KOPT-K1 (cell line): Measurements from ENCODE around the gene GALNT18.

Source experiments
- H3K27ac ChIP-seq: fragments of 200-600 bp; sonication (generic); 2 replicates; pipeline ENCODE4 v1.5.1; 2016; ENCODE audit warnings: antibody characterized with exemption, mild to moderate bottlenecking, low read depth, low read length; ENCODE audit not compliant: poor library complexity, severe bottlenecking
- H3K36me3 ChIP-seq: fragments of 200-600 bp; sonication (generic); 2 replicates; pipeline ENCODE4 v1.5.1; 2017; ENCODE audit warnings: antibody characterized with exemption, mild to moderate bottlenecking, low read length, moderate library complexity; ENCODE audit not compliant: insufficient read depth
- H3K9me3 ChIP-seq: fragments of 200-600 bp; sonication (generic); 2 replicates; pipeline ENCODE4 v1.5.1; 2017; ENCODE audit warnings: antibody characterized with exemption, low read length, mild to moderate bottlenecking; ENCODE audit not compliant: insufficient read depth, poor library complexity, severe bottlenecking

The GALNT18 gene

DNA sequence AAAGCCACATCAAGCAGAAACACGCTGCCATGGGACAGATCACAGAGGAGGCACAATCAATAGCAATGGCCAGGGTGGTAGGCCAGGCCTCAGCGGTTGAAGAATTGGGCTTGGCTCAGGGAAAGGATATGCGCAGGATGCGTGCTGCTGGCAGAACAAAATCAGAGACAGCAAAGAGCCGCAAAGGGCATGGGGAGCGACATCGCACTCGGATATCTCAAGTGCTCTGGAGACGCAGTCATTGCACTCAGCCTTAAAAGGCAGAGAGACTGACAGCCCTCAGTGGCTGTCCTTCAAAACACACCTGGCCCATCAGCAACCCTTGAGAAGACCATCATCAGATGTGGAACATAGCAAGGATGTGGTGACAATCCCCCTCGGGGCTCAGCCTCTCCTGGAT lies 319.2 kb downstream of the GALNT18 start:
- Histone ChIP-seq H3K27ac (no peak overlapping the region), H3K9me3 (no peaks in the 10 kb centered on the region), H3K36me3 (no peaks in the 10 kb centered on the region)

DNA sequence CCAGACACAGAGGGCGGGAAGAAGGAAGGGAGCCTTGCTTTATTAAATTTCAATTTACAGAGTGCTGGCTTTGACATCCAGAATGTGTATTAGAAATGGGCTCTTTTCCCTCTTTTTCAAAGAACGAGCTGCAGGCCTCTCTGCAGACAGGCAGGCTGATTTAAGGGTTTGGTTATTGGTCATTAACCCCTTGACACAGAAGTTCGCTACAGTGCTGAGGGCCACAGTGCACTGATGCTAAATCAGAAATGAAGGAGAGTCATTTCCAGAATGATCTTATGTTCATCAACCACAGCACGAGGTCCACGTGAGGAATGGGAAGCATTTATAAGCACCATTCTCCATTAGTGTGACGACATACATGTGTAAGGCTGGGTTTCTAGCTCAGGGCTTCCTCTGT lies 320.6 kb downstream of the GALNT18 start:
- Histone ChIP-seq H3K36me3 (no peaks in the 10 kb centered on the region), H3K27ac (no peak overlapping the region)

DNA sequence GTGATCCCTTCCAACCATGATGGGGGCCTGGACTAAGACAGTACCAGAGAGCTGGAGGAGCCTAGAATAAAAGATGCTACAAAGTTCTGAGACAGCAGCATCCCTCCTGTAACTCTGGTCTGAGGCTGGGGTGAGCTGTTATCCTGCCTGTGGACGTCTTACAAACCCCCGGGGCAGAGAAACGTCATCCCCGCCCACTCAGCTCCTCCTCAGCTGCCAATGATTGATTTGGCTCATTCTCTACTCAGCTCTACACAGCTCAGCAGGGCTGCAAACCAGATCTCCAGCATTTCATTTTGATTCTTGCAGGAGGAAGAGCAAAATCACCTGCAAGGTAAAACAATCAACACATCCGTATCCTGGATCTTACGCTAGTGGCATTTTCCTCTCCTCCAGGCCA lies 324.2 kb downstream of the GALNT18 start:
- Histone ChIP-seq H3K9me3 (no peaks in the 10 kb centered on the region), H3K36me3 (no peaks in the 10 kb centered on the region), H3K27ac (no peak overlapping the region)

More for the DNA sequence above, 320.6 kb downstream of the GALNT18 start:
- H3K9me3 ChIP-seq, result no peaks in the 10 kb centered on the region

DNA sequence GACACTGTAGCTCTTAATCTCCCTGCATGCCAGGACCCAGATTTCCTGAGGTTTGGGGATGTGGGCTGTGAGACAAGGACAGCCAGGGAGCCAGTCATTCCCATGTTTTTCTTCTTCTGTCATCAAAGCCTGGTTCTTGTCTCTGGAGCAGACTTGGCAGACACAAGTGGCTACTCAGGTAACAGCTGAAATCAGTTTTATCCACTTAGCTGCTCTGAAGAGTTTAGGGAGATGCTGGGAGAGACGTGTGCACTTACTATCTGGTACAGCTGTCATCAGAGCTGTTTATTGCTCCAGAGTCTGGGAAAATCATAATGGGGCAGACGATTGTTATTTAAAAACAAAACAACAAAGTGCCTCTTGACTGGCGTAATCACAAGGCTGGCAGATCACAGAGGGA lies 325.4 kb downstream of the GALNT18 start:
- Histone ChIP-seq H3K36me3 (no peaks in the 10 kb centered on the region), H3K9me3 (no peaks in the 10 kb centered on the region), H3K27ac (no peak overlapping the region)

DNA sequence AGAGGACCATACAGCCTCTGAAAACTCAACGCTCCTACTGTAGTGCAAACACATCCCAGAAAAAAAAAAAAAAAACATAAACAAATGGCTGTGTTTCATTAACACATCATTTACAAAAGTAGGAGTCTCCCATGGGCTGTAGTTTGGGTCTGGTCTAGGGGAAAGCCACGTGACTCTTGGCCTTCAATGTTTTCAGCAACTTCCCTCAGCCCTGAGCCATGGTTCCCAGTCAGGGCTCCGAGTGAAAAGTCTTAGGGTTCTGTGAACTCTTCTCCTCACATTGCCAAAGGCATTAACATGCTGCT lies 327.3 kb downstream of the GALNT18 start:
- Histone ChIP-seq H3K27ac (no peak overlapping the region), H3K9me3 (no peaks in the 10 kb centered on the region), H3K36me3 (no peaks in the 10 kb centered on the region)

DNA sequence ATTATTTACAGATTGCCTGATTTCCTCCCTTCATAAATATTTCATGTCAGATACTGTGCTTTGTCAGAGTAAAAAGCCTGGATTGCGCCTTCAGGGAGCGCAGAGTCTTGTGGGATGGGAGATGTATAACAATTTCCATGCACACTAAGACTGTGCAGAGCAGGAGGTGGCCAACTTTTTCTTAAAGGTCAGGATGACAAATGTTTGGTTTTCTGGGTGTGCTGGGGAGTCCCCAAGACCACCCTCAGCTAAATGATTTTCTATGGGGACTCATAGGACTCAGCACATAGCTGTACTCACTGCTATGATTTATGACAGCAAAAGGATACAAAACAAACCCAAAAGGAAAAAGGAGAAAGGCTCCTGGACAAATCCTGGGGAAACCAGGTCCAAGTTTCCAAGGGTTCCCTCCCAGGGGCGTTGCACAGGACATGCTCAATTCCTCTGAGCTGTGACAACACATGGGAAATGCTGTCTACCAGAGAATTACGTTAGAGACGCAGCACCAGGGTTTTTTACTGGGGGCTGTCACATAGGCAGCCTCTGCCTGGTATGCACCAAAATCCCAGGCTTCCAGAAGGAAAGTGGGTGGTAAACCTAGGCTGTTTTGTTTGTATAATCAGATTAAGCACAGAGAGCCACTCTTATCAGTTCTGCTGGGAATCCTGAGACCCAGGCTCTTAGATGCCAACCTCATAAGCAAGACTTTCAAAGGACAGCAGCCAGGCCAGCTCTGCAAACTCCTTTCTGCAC lies 327.8 kb downstream of the GALNT18 start:
- Histone ChIP-seq H3K9me3 (no peaks in the 10 kb centered on the region), H3K36me3 (no peaks in the 10 kb centered on the region), H3K27ac (no peak overlapping the region)

DNA sequence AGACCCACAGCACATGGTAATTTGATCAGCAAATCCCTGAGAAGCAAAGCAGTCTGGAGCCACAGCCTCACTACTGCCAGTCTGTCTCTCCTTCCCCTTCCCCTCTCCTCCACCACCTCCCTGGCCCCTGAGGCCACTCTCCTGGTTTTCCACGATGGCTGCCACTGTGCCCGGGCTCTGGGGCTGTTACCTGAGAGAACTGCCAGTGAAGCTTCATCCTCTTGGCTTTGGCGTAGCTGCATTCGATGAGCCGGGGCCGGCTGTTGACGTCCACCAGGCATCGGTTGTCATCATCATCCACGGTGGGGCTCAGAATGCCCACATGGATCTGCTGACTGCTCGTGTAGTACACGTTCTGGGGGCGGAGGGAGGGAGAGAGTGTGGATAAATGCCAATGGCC lies 329.0 kb downstream of the GALNT18 start:
- no peaks in the 10 kb centered on the region for H3K36me3 ChIP-seq
- H3K27ac ChIP-seq, result no peak overlapping the region
- H3K9me3 ChIP-seq, result no peaks in the 10 kb centered on the region

DNA sequence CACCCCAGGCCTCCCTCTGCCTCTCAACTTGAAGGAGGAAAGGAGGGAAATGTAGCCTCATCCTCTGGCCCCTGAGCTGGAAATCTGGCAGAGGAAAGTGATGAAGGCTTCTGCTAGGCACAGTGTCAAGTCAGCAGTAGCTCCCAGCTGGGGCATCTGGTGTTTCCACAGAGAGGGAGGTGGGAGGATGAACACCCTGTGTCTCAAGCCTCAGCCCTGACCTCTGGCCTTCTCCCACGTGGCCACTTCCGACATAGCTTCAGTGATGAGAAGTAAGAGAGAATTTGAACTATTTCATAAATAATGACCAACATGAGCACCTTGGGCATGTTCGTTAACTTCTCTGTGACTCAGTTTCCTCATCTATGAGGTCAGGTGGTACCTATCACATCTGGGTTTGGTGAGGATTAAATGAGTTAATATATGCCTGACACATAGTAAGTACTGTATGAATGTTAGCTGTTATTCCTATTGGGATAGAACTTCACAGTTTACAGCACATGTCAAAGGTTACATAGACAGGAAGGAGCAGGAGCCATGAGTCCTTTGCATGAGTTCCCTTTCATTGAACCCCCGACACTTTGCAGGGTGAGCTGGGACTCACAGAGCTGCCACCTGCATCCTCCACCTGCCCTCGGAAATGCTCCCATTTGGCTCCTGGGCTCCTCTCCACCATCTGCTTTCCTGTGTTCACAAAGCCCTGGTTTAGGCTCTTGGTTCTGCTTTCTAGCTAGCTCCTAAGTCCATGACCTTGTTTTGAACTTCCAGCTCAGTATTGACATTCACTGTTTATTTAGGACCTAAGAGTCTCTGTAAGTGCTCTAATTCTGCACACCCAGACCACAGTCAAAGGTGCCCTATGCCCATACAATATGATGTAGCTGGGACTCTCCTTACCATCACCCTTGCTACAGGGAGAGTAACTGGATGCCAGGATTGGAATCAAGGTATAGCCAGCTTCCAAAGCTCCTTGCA lies 330.5 kb downstream of the GALNT18 start:
- H3K9me3 ChIP-seq, result no peaks in the 10 kb centered on the region
- H3K27ac ChIP-seq, result no peak overlapping the region
- H3K36me3 ChIP-seq, result no peaks in the 10 kb centered on the region

DNA sequence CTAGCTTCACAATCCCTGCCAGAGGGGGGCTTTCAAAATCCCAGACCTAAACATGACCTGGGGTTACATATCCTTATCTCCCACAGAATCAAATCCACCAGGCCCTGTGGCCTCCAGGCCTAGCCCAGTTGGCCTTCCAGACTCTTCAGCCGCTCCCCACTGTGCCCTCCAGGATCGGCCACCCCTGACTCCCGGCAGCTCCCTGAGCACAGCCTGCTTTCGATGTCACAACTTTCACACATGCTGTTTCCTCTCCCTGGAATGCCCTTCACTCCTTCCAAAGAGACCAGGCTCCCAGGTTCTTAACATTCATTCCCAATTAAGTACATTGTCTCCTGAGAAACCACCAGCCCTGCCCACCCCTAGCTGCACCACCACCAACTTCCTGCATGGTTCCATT lies 331.5 kb downstream of the GALNT18 start:
- no peaks in the 10 kb centered on the region for H3K36me3 ChIP-seq

DNA sequence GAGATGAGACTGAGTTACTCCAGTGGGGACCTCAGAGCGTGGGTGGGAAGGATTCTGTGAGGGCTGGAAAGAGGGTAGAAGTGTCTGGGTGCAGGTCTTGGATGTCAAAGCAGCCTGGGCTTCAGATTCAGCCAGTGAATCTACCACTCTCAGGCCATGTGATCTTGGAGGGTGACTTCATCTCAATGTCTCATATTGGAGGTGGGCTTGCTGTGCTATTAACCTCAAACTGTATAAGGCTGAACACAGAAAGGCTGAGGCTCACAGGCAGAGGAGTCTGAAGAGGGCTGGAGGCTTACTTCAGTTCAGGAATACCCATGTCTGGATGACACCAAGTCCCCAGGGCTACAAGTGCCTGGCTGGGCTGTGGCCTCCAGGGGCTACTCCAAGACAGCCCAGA lies 332.1 kb downstream of the GALNT18 start:
- H3K27ac ChIP-seq, result no peak overlapping the region
- H3K36me3 ChIP-seq, result no peaks in the 10 kb centered on the region
- H3K9me3 ChIP-seq, result no peaks in the 10 kb centered on the region

More for the DNA sequence above, 331.5 kb downstream of the GALNT18 start:
- Histone ChIP-seq H3K27ac (no peak overlapping the region), H3K9me3 (no peaks in the 10 kb centered on the region)

DNA sequence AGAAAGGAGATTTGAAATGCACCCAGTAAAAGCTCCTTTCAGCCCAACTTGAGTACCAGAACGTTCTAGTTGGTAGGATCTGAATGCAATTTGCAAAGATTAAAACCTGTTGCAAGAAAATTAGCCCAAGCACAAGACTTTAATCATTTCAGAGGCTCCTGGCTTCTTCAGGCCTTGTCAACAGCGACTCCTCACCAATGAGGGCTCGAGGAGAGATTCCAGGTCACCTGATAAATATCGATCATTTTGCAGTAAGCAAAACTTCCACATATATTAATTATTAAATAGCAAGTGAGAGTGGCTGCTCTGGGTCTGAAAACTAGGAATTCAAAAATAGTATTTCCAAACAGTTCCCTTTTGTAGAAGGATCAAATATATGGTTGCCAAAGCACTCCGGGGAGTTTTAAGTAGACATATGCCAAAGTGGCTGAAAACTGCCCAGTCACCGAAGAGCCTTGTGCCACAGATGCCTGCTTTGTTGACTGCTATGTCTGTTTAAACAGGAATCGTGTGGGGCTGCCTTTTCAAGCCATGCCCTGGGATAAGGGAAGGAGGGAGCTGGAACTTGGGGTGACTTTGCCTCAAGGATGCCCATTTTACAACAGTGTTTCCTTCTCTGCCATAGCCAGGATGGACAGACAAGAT lies 332.7 kb downstream of the GALNT18 start:
- H3K36me3 ChIP-seq, result no peaks in the 10 kb centered on the region
- H3K27ac ChIP-seq, result no peak overlapping the region
- H3K9me3 ChIP-seq, result no peaks in the 10 kb centered on the region

DNA sequence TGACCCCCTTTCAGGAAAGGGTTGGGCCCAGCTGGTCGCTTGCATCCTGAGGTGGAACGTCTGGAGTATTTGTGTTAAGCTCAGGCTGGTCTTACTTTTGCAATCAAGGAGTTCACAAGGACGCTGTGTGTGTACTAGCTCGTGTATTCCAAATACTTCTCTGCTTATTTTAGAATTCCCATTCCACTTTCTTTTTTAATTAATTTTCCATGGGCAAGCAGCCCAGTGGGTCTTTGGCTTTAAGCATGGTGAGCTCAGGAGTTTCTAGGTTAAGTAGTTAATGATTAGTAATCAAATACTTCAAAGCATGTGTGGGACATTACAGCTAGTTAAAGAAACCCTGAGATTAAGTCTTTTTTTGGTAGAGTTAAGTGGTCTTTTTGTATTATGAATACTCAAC lies 337.3 kb downstream of the GALNT18 start:
- no peak overlapping the region for H3K27ac ChIP-seq
- H3K9me3 ChIP-seq, result no peaks in the 10 kb centered on the region
- H3K36me3 ChIP-seq, result no peaks in the 10 kb centered on the region

DNA sequence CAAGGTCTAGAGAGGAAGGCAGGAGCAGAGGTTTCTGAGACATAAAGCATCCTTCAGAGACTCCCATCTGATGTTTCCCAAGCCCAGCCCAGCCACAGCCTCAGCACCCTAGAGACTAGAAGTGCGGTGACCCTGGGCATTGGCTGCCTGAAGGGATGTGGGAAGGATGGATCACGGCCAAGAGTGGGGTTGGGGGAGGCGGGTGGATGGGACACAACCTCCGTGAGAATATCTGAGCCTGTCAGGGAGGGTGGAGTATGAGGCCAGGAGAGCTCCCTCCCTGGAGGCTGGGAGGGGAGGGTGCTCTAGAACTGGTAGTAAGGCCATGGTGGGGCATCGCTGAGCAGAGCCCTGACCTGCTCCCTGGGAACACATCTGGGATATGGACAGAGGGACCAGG lies 340.2 kb downstream of the GALNT18 start:
- H3K36me3 ChIP-seq, result no peaks in the 10 kb centered on the region
- H3K27ac ChIP-seq, result no peak overlapping the region
- no peaks in the 10 kb centered on the region for H3K9me3 ChIP-seq

DNA sequence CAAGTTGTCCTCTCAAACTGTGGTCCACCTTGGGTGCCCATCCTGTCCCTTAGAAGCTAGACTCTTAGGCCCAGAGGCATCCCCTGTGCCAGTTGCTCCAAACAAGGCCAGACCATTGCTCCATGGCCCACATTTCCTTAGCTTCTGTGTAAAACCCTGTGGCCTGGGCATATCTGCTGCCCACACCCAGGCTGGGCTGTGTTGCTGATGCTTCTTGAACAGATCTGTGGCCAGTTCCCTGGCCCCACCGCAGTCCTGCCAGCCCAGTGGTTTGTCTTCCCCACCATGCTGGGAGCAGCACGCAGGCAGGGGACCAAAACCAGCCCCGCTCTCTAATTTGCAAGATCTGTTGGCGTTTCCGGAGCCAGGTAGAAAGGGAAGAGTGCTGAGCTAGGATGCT lies 341.0 kb downstream of the GALNT18 start:
- H3K27ac ChIP-seq, result no peak overlapping the region
- H3K9me3 ChIP-seq, result no peaks in the 10 kb centered on the region
- H3K36me3 ChIP-seq, result no peaks in the 10 kb centered on the region

DNA sequence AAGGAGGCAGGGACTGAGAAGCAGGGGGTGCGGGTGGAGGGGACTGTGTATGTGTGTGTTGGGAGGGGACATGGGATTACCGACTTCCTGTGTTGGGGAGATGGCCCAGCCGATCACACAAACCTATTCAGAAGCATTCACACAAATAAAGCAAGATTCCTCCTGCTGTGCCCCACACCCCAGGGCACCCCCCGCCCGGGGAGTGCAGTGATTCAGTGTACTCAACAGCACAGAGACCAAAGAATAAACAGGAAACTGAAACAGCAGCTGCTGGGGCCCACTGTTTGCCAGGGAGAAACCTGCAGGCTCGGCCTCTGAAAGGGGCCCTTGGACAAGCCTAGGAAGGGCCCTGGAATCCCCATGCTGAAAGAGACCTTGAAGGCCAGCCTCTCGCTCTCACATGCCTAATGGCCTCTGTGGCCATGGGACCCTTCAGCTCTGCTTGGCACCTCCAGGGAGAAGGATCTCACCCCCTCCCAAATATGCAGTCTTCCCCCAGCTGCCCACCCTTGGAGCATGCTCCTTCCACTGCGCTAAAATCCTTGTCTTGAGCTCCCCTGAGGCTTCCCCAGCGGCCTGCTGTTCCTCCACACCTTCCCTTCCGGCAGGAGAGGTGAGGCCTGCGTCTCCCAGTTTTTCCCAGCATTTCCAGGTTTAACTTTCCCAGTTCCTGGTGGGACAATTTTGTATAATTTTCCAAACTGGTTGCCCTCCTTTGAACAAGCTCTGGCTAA lies 341.7 kb downstream of the GALNT18 start:
- H3K36me3 ChIP-seq, result no peaks in the 10 kb centered on the region
- no peaks in the 10 kb centered on the region for H3K9me3 ChIP-seq
- no peak overlapping the region for H3K27ac ChIP-seq
